Mesodermal cell (in vitro differentiated cells): ENCODE results near the gene CYCS. TPM values are rescaled to one million over a fixed set of nuclear protein-coding genes. Genes with fewer than 3 reads are reported as not detected.
"Not testable (repeated sequence)": the region's sequence is repeated elsewhere in the genome, so short reads cannot be mapped to it uniquely, and the experiment has no call there.

Experiments
- H3K27ac ChIP-seq: 2 replicates; pipeline ENCODE4 v1.7.0; 2013; ENCODE audit warnings: mild to moderate bottlenecking, low read depth, low read length, moderate library complexity; ENCODE audit not compliant: severe bottlenecking
- H3K36me3 ChIP-seq: 2 replicates; pipeline ENCODE4 v1.7.1; 2013; ENCODE audit warnings: mild to moderate bottlenecking, low read length, moderate library complexity; ENCODE audit not compliant: control insufficient read depth, insufficient read depth
- H3K4me1 ChIP-seq: one replicate; pipeline ENCODE4 v1.7.1; 2013; ENCODE audit warnings: mild to moderate bottlenecking, low read length; ENCODE audit not compliant: insufficient read depth, control insufficient read depth, poor library complexity, severe bottlenecking
- H3K4me3 ChIP-seq: 2 replicates; pipeline ENCODE4 v1.7.0; 2013; ENCODE audit warnings: low read length, control low read depth, mild to moderate bottlenecking; ENCODE audit not compliant: insufficient read depth, poor library complexity, severe bottlenecking; ENCODE audit errors: extremely low read depth
- H3K9me3 ChIP-seq: 2 replicates; pipeline ENCODE4 v1.7.1; 2013; ENCODE audit warnings: mild to moderate bottlenecking, low read length, moderate library complexity; ENCODE audit not compliant: control insufficient read depth
- WGBS, 2 experiments: methylation state at CpG; one replicate each; pipeline ENCODE4 v1.1.5; 2013; ENCODE audit warnings: missing lambda C conversion rate in 2 of 2; ENCODE audit not compliant: insufficient coverage in 2 of 2; 5-methylcytosine and 5-hydroxymethylcytosine counted together
- polyA plus RNA-seq, 2 experiments: library from polyadenylated mRNA; stranded (reverse); fragments of 50-300 nt; gene quantifications; one replicate each; pipeline ENCODE4 v1.2.3, GENCODE V29; 2013

Gene CYCS
- polyA plus RNA-seq (2013, experiment 1 of 2), result 111 TPM
- 128 TPM for polyA plus RNA-seq (2013, experiment 2 of 2)

- H3K27ac ChIP-seq, result peak within 1 kb of the TSS; percentile 75
- H3K4me1 ChIP-seq, result no peaks in the 10 kb centered on the region
- no peaks in the 10 kb centered on the region for H3K9me3 ChIP-seq
- peaks cover 27% of the 10 kb centered on the region for H3K36me3 ChIP-seq
- 0 to 1% methylated on average over 56 to 63 of the region's 67 CpGs for WGBS, 2 experiments
- peak within 1 kb of the TSS; percentile 77 for H3K4me3 ChIP-seq
These were observed at the start of gene CYCS for GRCh38 chr7:25125137-25125946. CYCS (minus strand) TSS chr7:25125260; CDS start chr7:25124119, 1,141 bp downstream.

- Histone ChIP-seq H3K9me3 (no peaks in the 10 kb centered on the region), H3K36me3 (no peaks in the 10 kb centered on the region), H3K27ac (no peak overlapping the region), H3K4me3 (no peak overlapping the region), H3K4me1 (no peaks in the 10 kb centered on the region)
- 52 to 68% methylated on average over 3 to 4 of the region's 4 CpGs for WGBS, 2 experiments
These were observed 48.1 kb upstream of the CYCS start for GRCh38 chr7:25173184-25173583.

GRCh38 chr7:25171516-25171915 is 46.5 kb upstream of the CYCS start:
- Histone ChIP-seq H3K4me3 (no peak overlapping the region), H3K4me1 (no peaks in the 10 kb centered on the region), H3K27ac (no peak overlapping the region), H3K36me3 (no peaks in the 10 kb centered on the region), H3K9me3 (no peaks in the 10 kb centered on the region)
- no CpG with 5 or more reads among the region's 1 CpG for WGBS, 2 experiments

- Histone ChIP-seq H3K36me3 (no peaks in the 10 kb centered on the region), H3K27ac (no peak overlapping the region), H3K4me1 (no peaks in the 10 kb centered on the region), H3K9me3 (no peaks in the 10 kb centered on the region), H3K4me3 (no peak overlapping the region)
- WGBS, 2 experiments, result no CpG with 5 or more reads among the region's 1 CpG
These were observed 46.0 kb upstream of the CYCS start for GRCh38 chr7:25171071-25171470.

- Histone ChIP-seq H3K27ac (no peak overlapping the region), H3K4me3 (no peak overlapping the region), H3K36me3 (no peaks in the 10 kb centered on the region), H3K4me1 (no peaks in the 10 kb centered on the region), H3K9me3 (no peaks in the 10 kb centered on the region)
- WGBS, 2 experiments, result 93 to 100% methylated on average over 6 of the region's 7 CpGs
These were observed 44.6 kb upstream of the CYCS start for GRCh38 chr7:25169683-25170082.

GRCh38 chr7:25168145-25168544 is 43.1 kb upstream of the CYCS start:
- no peak overlapping the region for H3K27ac ChIP-seq
- no peak overlapping the region for H3K4me3 ChIP-seq
- no peaks in the 10 kb centered on the region for H3K4me1 ChIP-seq
- no peaks in the 10 kb centered on the region for H3K36me3 ChIP-seq
- WGBS, 2 experiments, result 92 to 100% methylated on average over 4 of the region's 4 CpGs
- H3K9me3 ChIP-seq, result no peaks in the 10 kb centered on the region

GRCh38 chr7:25167262-25167843 is 42.3 kb upstream of the CYCS start:
- 83 to 88% methylated on average over 1 to 2 of the region's 3 CpGs for WGBS, 2 experiments
- Histone ChIP-seq H3K36me3 (no peaks in the 10 kb centered on the region), H3K9me3 (no peaks in the 10 kb centered on the region), H3K4me3 (no peak overlapping the region), H3K4me1 (no peaks in the 10 kb centered on the region), H3K27ac (no peak overlapping the region)

GRCh38 chr7:25159983-25160596 is 35.0 kb upstream of the CYCS start:
- not testable (repeated sequence) for H3K9me3 ChIP-seq, H3K36me3 ChIP-seq, H3K27ac ChIP-seq, H3K4me1 ChIP-seq, H3K4me3 ChIP-seq
- WGBS, 2 experiments, result 40% methylated on average over 1 of the region's 11 CpGs; no CpG with 5 or more reads in 1 of the 2 experiments

- Histone ChIP-seq H3K36me3 (no peaks in the 10 kb centered on the region), H3K4me3 (no peak overlapping the region), H3K9me3 (no peaks in the 10 kb centered on the region), H3K27ac (no peak overlapping the region), H3K4me1 (no peaks in the 10 kb centered on the region)
- 77 to 90% methylated on average over 1 to 4 of the region's 4 CpGs for WGBS, 2 experiments
These were observed 33.9 kb upstream of the CYCS start for GRCh38 chr7:25158966-25159365.

- Histone ChIP-seq H3K9me3 (no peaks in the 10 kb centered on the region), H3K4me3 (no peak overlapping the region), H3K36me3 (no peaks in the 10 kb centered on the region), H3K4me1 (no peaks in the 10 kb centered on the region), H3K27ac (no peak overlapping the region)
- WGBS, 2 experiments, result 81 to 89% methylated on average over 2 of the region's 2 CpGs
These were observed 26.7 kb upstream of the CYCS start for GRCh38 chr7:25151773-25152172.
